ENCODE results near the gene LPAR2. TPM values are rescaled to one million over a fixed set of nuclear protein-coding genes. Genes with fewer than 3 reads are reported as not detected.

The LPAR2 gene
- total and polyA plus RNA-seq, 2 donors (not counting 3 experiments of a cell fraction or from before 2014, with no cell fraction given): 4.7 to 5.0 TPM

DNA sequence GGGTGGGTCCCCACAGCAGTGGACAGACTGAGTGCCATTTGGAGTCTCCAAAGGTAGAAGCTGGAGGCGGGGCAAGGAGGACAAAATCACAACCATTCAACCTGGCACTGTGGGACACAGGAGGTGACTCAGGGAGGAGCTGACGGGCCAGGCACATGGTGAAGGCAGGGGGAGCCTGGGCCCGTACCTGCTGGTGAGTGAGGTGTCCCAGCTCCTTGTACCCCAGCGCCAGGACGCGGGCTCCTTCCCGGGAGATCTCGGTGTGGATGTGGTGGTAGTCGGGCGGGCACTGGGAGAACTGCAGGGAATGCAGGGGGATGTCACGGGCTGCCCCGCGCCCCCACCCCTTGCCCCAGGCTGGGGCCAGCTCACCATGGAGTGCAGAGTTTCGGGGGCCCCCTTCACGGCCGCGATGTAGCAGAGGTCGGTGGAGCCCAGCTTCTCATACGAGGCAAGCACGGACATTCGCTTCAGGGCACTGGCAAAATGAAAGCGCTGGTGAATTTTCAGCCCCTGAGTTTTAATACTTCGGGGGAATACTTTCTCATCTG lies 25.7 kb upstream of the LPAR2 start:
- no peaks in the 10 kb centered on the region for H3K4me1 ChIP-seq (ENCODE audit: control insufficient read depth, extremely low read depth, insufficient read depth, low read length)
- no peaks in the 10 kb centered on the region for H4K20me1 ChIP-seq (replicated peaks; ENCODE audit: control insufficient read depth, extremely low read depth, insufficient read depth, low read length)
- CTCF ChIA-PET: interaction anchor here (1.1 to 1.9 kb wide), 2 partner anchors 10 to 122 kb away, joined by 3 to 4 read pairs; partner anchors contain the start of gene ATP13A1
- DNase-seq (ENCODE audit: low read depth, low spot score) (no peak), FAIRE-seq (no peak)
- dilution Hi-C loops (cut with MboI; ENCODE audit: extremely low pct_ligation_motif_present, low sequenced_read_pairs) (no loop called here), intact Hi-C loops (cut with micrococcal nuclease) (no loop called here)
- TF ChIP-seq POLR2AphosphoS5 (IDR thresholded peaks at IDR 0.05; ENCODE audit: insufficient read depth, low read depth, low read length) (no peak), FOS (IDR thresholded peaks at IDR 0.05; ENCODE audit: borderline replicate concordance, insufficient read depth, low read length) (no peak), GATA2 (IDR thresholded peaks at IDR 0.05; ENCODE audit: insufficient read depth, insufficient read length, low read depth, low read length) (no peak), POLR2A (IDR thresholded peaks at IDR 0.05; ENCODE audit: low read depth, low read length) (no peak), MYC (IDR thresholded peaks at IDR 0.05; ENCODE audit: low read depth, low read length) (no peak), JUN (IDR thresholded peaks at IDR 0.05; ENCODE audit: borderline replicate concordance, insufficient read depth, insufficient read length, low read depth) (no peak), EZH2 (IDR thresholded peaks at IDR 0.05; ENCODE audit: borderline replicate concordance, low read depth, low read length, severe bottlenecking) (no peak), MAX (IDR thresholded peaks at IDR 0.05; ENCODE audit: insufficient read depth, insufficient read length) (no peak)
- TF ChIP-seq, protein P1, sequence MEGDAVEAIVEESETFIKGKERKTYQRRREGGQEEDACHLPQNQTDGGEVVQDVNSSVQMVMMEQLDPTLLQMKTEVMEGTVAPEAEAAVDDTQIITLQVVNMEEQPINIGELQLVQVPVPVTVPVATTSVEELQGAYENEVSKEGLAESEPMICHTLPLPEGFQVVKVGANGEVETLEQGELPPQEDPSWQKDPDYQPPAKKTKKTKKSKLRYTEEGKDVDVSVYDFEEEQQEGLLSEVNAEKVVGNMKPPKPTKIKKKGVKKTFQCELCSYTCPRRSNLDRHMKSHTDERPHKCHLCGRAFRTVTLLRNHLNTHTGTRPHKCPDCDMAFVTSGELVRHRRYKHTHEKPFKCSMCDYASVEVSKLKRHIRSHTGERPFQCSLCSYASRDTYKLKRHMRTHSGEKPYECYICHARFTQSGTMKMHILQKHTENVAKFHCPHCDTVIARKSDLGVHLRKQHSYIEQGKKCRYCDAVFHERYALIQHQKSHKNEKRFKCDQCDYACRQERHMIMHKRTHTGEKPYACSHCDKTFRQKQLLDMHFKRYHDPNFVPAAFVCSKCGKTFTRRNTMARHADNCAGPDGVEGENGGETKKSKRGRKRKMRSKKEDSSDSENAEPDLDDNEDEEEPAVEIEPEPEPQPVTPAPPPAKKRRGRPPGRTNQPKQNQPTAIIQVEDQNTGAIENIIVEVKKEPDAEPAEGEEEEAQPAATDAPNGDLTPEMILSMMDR (IDR thresholded peaks at IDR 0.05; ENCODE audit: extremely low read depth in 1 of 2, insufficient read depth in 1 of 2, low read depth in 1 of 2, low read length in 2 of 2): no peak
- POLR2A ChIA-PET: no interaction called here
- no peak overlapping the region for H2AFZ ChIP-seq (ENCODE audit: low read depth, low read length)
- H3K9me1 ChIP-seq (replicated peaks; ENCODE audit: control insufficient read depth, extremely low read depth, insufficient read depth, low read length): no peaks in the 10 kb centered on the region
- H3K9me3 ChIP-seq (replicated peaks; ENCODE audit: control insufficient read depth, insufficient read depth, low read length): no peaks in the 10 kb centered on the region
- no TSS peak for BruUV-seq (replicated peaks)
- no peak overlapping the region for H3K9ac ChIP-seq (replicated peaks; ENCODE audit: extremely low read depth, insufficient read depth, low read length)
- H3K27me3 ChIP-seq (ENCODE audit: control insufficient read depth in 2 of 2, insufficient read depth in 2 of 2, low read length in 2 of 2): no peaks in the 10 kb centered on the region
- H3K4me2 ChIP-seq (ENCODE audit: insufficient read depth, low read length): no peak overlapping the region
- no peak overlapping the region for H3K4me3 ChIP-seq (replicated peaks in 1 of 3; ENCODE audit: insufficient read depth in 1 of 3, low read depth in 1 of 3, low read length in 3 of 3)
- H3K79me2 ChIP-seq (ENCODE audit: control insufficient read depth, insufficient read depth, low read length): no peaks in the 10 kb centered on the region
- no peak overlapping the region for H3K27ac ChIP-seq (ENCODE audit: insufficient read depth, low read depth, low read length)
- H3K36me3 ChIP-seq (ENCODE audit: control insufficient read depth in 2 of 2, extremely low read depth in 1 of 2, insufficient read depth in 2 of 2, low read length in 2 of 2): peaks cover 12 to 84% of the 10 kb centered on the region in 2 experiments

All from endothelial cell of umbilical vein (primary cell).